GM12878 (cell line): ENCODE results near the gene TMEM150C. TPM values are rescaled to one million over a fixed set of nuclear protein-coding genes. Genes with fewer than 3 reads are reported as not detected.

Experiments used
- ATAC-seq: fragments of 200-7000 bp; cut with Tn5 transposase; 3 replicates; pipeline ENCODE4 v1.9.1; 2020; ENCODE audit warnings: mild to moderate bottlenecking, moderate library complexity
- BruUV-seq: library from RNA; stranded (reverse); fragments of 400-500 nt; replicated peaks from 2 replicates; lab custom pipeline; 2021; lab: Mats Ljungman, UMichigan
- CTCF ChIA-PET: fragments of 300-600 bp; sonication (Branson Sonifier 250); formaldehyde crosslinking; extraction: SDS; loops from one replicate; lab custom pipeline; 2021; ENCODE audit warnings: inconsistent platforms; lab: Yijun Ruan, JAX
- POLR2A ChIA-PET: fragments of 350-600 bp; formaldehyde crosslinking; extraction: SDS; loops from one replicate; lab custom pipeline; 2021; ENCODE audit warnings: inconsistent platforms; lab: Charles Lee
- RAD21 ChIA-PET: fragments of 300-600 bp; sonication (Branson Sonifier 250); formaldehyde crosslinking; loops from one replicate; lab custom pipeline; 2023; ENCODE audit warnings: antibody characterized with exemption; ENCODE audit not compliant: unreplicated experiment; lab: Charles Lee
- SMC1A ChIA-PET: fragments of 300-600 bp; sonication (Branson Sonifier 250); formaldehyde crosslinking; loops from one replicate; lab custom pipeline; 2023; ENCODE audit not compliant: unreplicated experiment, uncharacterized antibody; lab: Charles Lee
- DNase-seq: peaks from one replicate; pipeline ENCODE4 v3.0.0-alpha.2; 2011; ENCODE audit warnings: low read depth, low spot score
- FAIRE-seq: peaks from 3 replicates; lab custom pipeline; 2011; peaks lifted over from hg19 to GRCh38; lab: Jason Lieb, UNC
- H2AFZ ChIP-seq: 2 replicates; pipeline ENCODE4 v1.6.0; 2011; ENCODE audit warnings: low read depth, low read length, control low read depth; ENCODE audit not compliant: control insufficient read depth
- H3K27ac ChIP-seq: 2 replicates; pipeline ENCODE4 v1.5.1; 2011; ENCODE audit warnings: control low read depth; ENCODE audit not compliant: control insufficient read depth, insufficient read depth
- H3K27me3 ChIP-seq, 2 experiments: replicated peaks in 1 of 2; 2 replicates each; pipeline versions ENCODE4 v1.6.0 to v1.6.1; 2011; ENCODE audit warnings: low read length in 1 of 2; ENCODE audit not compliant: control insufficient read depth in 2 of 2, insufficient read depth in 2 of 2
- H3K36me3 ChIP-seq, 2 experiments: 2 replicates each; pipeline ENCODE4 v1.5.1; 2011; ENCODE audit warnings: low read length in 1 of 2; ENCODE audit not compliant: control insufficient read depth in 2 of 2, insufficient read depth in 2 of 2
- H3K4me1 ChIP-seq: 2 replicates; pipeline ENCODE4 v1.6.1; 2011; ENCODE audit warnings: mild to moderate bottlenecking, low read length, moderate library complexity, mixed read lengths; ENCODE audit not compliant: control insufficient read depth, insufficient read depth
- H3K4me2 ChIP-seq: 2 replicates; pipeline ENCODE4 v1.6.0; 2011; ENCODE audit warnings: control low read depth; ENCODE audit not compliant: control insufficient read depth, insufficient read depth
- H3K4me3 ChIP-seq: fragments of 200-600 bp; sonication (generic); 2 replicates; pipeline ENCODE4 v1.5.1; 2016
- H3K79me2 ChIP-seq: 2 replicates; pipeline ENCODE4 v1.6.0; 2011; ENCODE audit warnings: low read length; ENCODE audit not compliant: control insufficient read depth, insufficient read depth
- H3K9ac ChIP-seq: 2 replicates; pipeline ENCODE4 v1.8.0; 2011; ENCODE audit warnings: low read length, control low read depth, mixed read lengths; ENCODE audit not compliant: control insufficient read depth, insufficient read depth
- H3K9me3 ChIP-seq: replicated peaks from 3 replicates; pipeline ENCODE4 v1.5.1; 2011; ENCODE audit warnings: mild to moderate bottlenecking, low read length; ENCODE audit not compliant: control insufficient read depth, insufficient read depth
- H4K20me1 ChIP-seq: 2 replicates; pipeline ENCODE4 v1.6.0; 2011; ENCODE audit not compliant: control insufficient read depth, insufficient read depth
- CBX5 ChIP-seq: sonication (generic); IDR thresholded peaks from 2 replicates; pipeline ENCODE4 v1.6.1; 2016; ENCODE audit warnings: low read depth, moderate library complexity, mild to moderate bottlenecking, inconsistent platforms
- CHD1 ChIP-seq: IDR thresholded peaks from 2 replicates; pipeline ENCODE4 v1.6.1; 2012; ENCODE audit warnings: low read depth, low read length, improper control_type of control experiment
- CUX1 ChIP-seq: IDR thresholded peaks from 2 replicates; pipeline ENCODE4 v1.6.1; 2012; ENCODE audit warnings: improper control_type of control experiment, low read depth, low read length; ENCODE audit not compliant: insufficient replicate concordance
- FOS ChIP-seq: IDR thresholded peaks from 3 replicates; pipeline ENCODE4 v1.6.1; 2011; ENCODE audit warnings: borderline replicate concordance; ENCODE audit not compliant: insufficient read length; ENCODE audit errors: extremely low read depth
- IRF4 ChIP-seq: IDR thresholded peaks from 2 replicates; pipeline ENCODE4 v1.6.1; 2011; ENCODE audit warnings: low read depth, low read length
- NBN ChIP-seq: fragments of 450-650 bp; IDR thresholded peaks from 2 replicates; pipeline ENCODE4 v1.6.1; 2016
- POU2F2 ChIP-seq: IDR thresholded peaks from 3 replicates; pipeline ENCODE4 v1.6.1; 2011; ENCODE audit warnings: low read depth, mild to moderate bottlenecking, low read length, borderline replicate concordance
- RFX5 ChIP-seq: IDR thresholded peaks from 2 replicates; pipeline ENCODE4 v1.6.1; 2011; ENCODE audit warnings: low read depth, low read length, improper control_type of control experiment
- SIN3A ChIP-seq: IDR thresholded peaks from 2 replicates; pipeline ENCODE4 v1.6.1; 2012; ENCODE audit warnings: low read depth, low read length, improper control_type of control experiment
- SMARCA5 ChIP-seq: fragments of 450-650 bp; IDR thresholded peaks from 2 replicates; pipeline ENCODE4 v1.6.1; 2017; ENCODE audit warnings: mild to moderate bottlenecking
- TARDBP ChIP-seq: IDR thresholded peaks from 2 replicates; pipeline ENCODE4 v1.6.1; 2016; ENCODE audit warnings: borderline replicate concordance
- TCF7 ChIP-seq: IDR thresholded peaks from 2 replicates; pipeline ENCODE4 v1.6.1; 2014; ENCODE audit warnings: antibody characterized with exemption, borderline replicate concordance
- WGBS: methylation state at CpG from one replicate; pipeline ENCODE4 v1.1.6; 2016; ENCODE audit warnings: low lambda C conversion rate; ENCODE audit not compliant: insufficient replicate concordance, insufficient coverage; ENCODE audit errors: missing lambda C conversion rate; 5-methylcytosine and 5-hydroxymethylcytosine counted together
- in situ Hi-C: fragments of 300-500 bp; cut with MboI; formaldehyde crosslinking; loops from 9 replicates; pipeline ENCODE4 v1.14.3; 2018; ENCODE audit warnings: mixed read lengths
- intact Hi-C: fragments of 100-400 bp; cut with micrococcal nuclease; formaldehyde crosslinking; loops from one replicate; pipeline ENCODE4 v1.14.2; 2022; ENCODE audit not compliant: unreplicated experiment
- polyA plus RNA-seq, 11 experiments: library from polyadenylated mRNA; depleted of rRNA in 4 of 11; unstranded in 6 of 11; stranded (reverse) in 5 of 11; fragments of >200 nt; fragmentation: Nextera tagmentation in 4 of 11; fragmentation: Illumina TruSeq in 1 of 11; extraction: Ambion mirVana in 4 of 11; extraction: Trizol in 1 of 11; gene quantifications; 1 replicate in 1 of 11; 2 replicates in 10 of 11; pipeline versions ENCODE4 v1.2.1 to v1.2.3, GENCODE V29; 2011 to 2016; ENCODE audit warnings: inconsistent platforms in 2 of 11, missing spikeins in 2 of 11, low read depth in 1 of 11
- total RNA-seq, 4 experiments: library from RNA; depleted of rRNA in 3 of 4; stranded (reverse); fragments of >200 nt in 3 of 4; fragmentation: Illumina TruSeq in 1 of 4; extraction: Trizol in 1 of 4; gene quantifications; 2 replicates each; pipeline versions ENCODE4 v1.2.1 to v1.2.3, GENCODE V29; 2013 to 2021

The TMEM150C gene
- total and polyA plus RNA-seq, 10 of the 15 experiments (the other 5 are each of a cell fraction or from before 2014, with no cell fraction given) = 0.04 to 0.78 (median 0.13) TPM; not detected in 2

DNA sequence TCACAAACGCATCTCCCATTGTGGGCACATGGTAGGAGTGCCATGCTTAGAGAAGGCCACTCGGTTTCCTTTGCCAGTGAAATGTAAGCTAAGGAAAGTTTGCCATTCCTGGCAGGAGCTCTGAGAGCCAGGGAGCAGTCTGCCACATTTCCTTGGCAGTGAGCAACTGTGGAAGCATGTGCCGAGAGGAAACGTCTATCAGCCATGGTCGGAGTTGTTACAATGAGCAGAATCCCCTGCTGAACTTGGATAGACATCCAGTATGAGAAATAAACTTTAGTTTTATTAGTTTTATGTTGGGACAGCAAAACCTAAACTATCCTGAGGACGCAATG is 80.3 kb downstream of the TMEM150C start:
- ChIA-PET POLR2A (no interaction called here), RAD21 (no interaction called here), CTCF (no interaction called here), SMC1A (no interaction called here)
- H3K9ac ChIP-seq = no peak overlapping the region
- H3K4me3 ChIP-seq = no peak overlapping the region
- no peaks in the 10 kb centered on the region for H4K20me1 ChIP-seq
- no peaks in the 10 kb centered on the region for H3K27me3 ChIP-seq
- TF ChIP-seq CBX5 (no peak), TCF7 (no peak), CHD1 (no peak), NBN (no peak), SMARCA5 (no peak), POU2F2 (no peak), IRF4 (no peak)
- intact Hi-C loops (no loop called here), in situ Hi-C loops (no loop called here)
- no peaks in the 10 kb centered on the region for H3K9me3 ChIP-seq
- no peaks in the 10 kb centered on the region for H3K79me2 ChIP-seq
- no peak overlapping the region for H3K27ac ChIP-seq
- no peak overlapping the region for H3K4me2 ChIP-seq
- no peaks in the 10 kb centered on the region for H3K4me1 ChIP-seq
- ATAC-seq (no peak), DNase-seq (no peak), FAIRE-seq (no peak)
- no TSS peak for BruUV-seq
- H3K36me3 ChIP-seq = no peaks in the 10 kb centered on the region
- 90% methylated on average over 6 of the region's 6 CpGs for WGBS
- no peak overlapping the region for H2AFZ ChIP-seq

DNA sequence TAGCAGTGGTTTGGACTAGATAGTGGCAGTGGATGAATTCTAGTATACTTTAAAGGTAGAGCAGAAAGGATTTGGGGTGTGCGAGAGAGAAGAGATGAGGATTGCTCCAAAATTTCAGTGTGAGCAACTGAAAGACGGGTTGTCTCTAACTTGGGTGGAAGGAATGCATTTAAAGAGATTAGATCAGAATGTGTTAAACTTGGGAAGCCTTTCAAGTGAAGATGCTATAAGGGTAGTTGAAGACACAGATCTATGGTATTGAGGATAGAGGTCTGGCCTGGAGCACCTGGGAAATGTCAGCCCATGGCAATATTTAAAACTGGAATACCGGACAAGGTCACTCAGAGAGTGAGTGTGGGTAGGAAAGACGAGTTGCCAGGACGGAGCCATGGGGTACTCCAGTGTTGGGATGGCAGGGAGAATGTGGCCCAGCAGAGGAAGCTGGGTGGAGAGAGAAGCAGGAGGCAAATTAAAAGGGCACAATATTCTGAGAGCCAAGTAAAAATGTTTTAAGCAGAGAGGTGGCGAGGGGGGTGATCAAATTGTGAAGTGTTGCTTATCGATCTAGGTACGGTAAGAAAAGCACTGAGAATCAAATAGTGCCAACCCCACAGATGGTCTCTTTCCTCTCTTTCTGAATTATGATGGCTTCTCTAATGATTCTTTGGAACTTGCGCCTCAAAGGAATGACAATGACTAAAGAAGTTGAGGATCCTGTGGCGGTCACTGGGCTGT is 80.8 kb downstream of the TMEM150C start:
- in situ Hi-C loops (no loop called here), intact Hi-C loops (no loop called here)
- H3K27me3 ChIP-seq = no peaks in the 10 kb centered on the region
- ChIA-PET RAD21 (no interaction called here), CTCF (interaction anchor here (0.6 kb wide), 1 partner anchor 318 kb away, joined by 3 read pairs; no protein-coding TSS in a partner anchor), SMC1A (no interaction called here), POLR2A (no interaction called here)
- 98% methylated on average over 10 of the region's 10 CpGs for WGBS
- no peaks in the 10 kb centered on the region for H3K4me1 ChIP-seq
- no peak for ATAC-seq
- BruUV-seq = no TSS peak
- H3K4me2 ChIP-seq = no peak overlapping the region
- H3K4me3 ChIP-seq = no peak overlapping the region
- no peak overlapping the region for H3K9ac ChIP-seq
- FAIRE-seq = no peak
- H4K20me1 ChIP-seq = no peaks in the 10 kb centered on the region
- H3K79me2 ChIP-seq = no peaks in the 10 kb centered on the region
- no peak overlapping the region for H3K27ac ChIP-seq
- H2AFZ ChIP-seq = no peak overlapping the region
- H3K36me3 ChIP-seq = no peaks in the 10 kb centered on the region
- no peaks in the 10 kb centered on the region for H3K9me3 ChIP-seq
- no peak for DNase-seq
- TF ChIP-seq FOS = no peak
- no peak for TF ChIP-seq RFX5
- TF ChIP-seq SMARCA5 = no peak
- TF ChIP-seq SIN3A = no peak
- no peak for TF ChIP-seq CUX1
- no peak for TF ChIP-seq TARDBP
